Ovary (tissue), 9 donors: ENCODE results near the gene FAM107B. TPM values are rescaled to one million over a fixed set of nuclear protein-coding genes. Genes with fewer than 3 reads are reported as not detected.

Source experiments
- DNase-seq, 5 donors: peaks; one replicate each; pipeline ENCODE4 v3.0.0-alpha.2; 2019 to 2020
- H3K27ac ChIP-seq, 2 donors: fragments of 200-600 bp; one replicate each; pipeline versions ENCODE4 v1.5.1 to v1.8.0; 2019 to 2022
- H3K27me3 ChIP-seq: fragments of 200-600 bp; one replicate; pipeline ENCODE4 v1.8.0; 2022
- H3K36me3 ChIP-seq: fragments of 200-600 bp; sonication (generic); one replicate; pipeline ENCODE4 v1.5.1; 2019
- H3K4me1 ChIP-seq: one replicate; pipeline ENCODE4 v1.8.1; 2013; ENCODE audit warnings: mild to moderate bottlenecking, moderate library complexity; ENCODE audit not compliant: insufficient read depth
- H3K4me3 ChIP-seq: fragments of 200-600 bp; sonication (generic); one replicate; pipeline ENCODE4 v1.5.1; 2017
- H3K9me3 ChIP-seq, 2 donors: fragments of 200-600 bp in 1 of 2; sonication (generic) in 1 of 2; one replicate each; pipeline versions ENCODE4 v1.5.1 to v1.8.1; 2013 to 2019; ENCODE audit warnings: mild to moderate bottlenecking in 1 of 2, moderate library complexity in 1 of 2
- EP300 ChIP-seq: sonication (generic); formaldehyde crosslinking; IDR thresholded peaks from one replicate; pipeline ENCODE4 v1.6.1; 2017; ENCODE audit warnings: antibody characterized with exemption
- POLR2A ChIP-seq: fragments of 450-650 bp; IDR thresholded peaks from one replicate; pipeline ENCODE4 v1.6.1; 2017; ENCODE audit warnings: antibody characterized with exemption, mild to moderate bottlenecking, moderate library complexity
- WGBS, 3 donors: extraction: QIAGEN DNeasy Blood & Tissue Kit in 1 of 3; methylation state at CpG; one replicate each; pipeline versions ENCODE4 v1.1.5 to v1.1.7; 2013 to 2017; 5-methylcytosine and 5-hydroxymethylcytosine counted together
- intact Hi-C, 4 donors: fragments of 100-400 bp; cut with DNase I; formaldehyde crosslinking; loops; one replicate each; pipeline versions ENCODE4 v1.11.0 to v1.15.1; 2022 to 2023
- polyA plus RNA-seq, 2 donors: library from polyadenylated mRNA; stranded (reverse); fragments of 200-250 nt in 1 of 2; fragments of 350-450 nt in 1 of 2; fragmentation: Illumina TruSeq in 1 of 2; extraction: RNeasy Lipid Tissue Mini Kit (QIAGEN cat#74804) in 1 of 2; gene quantifications; one replicate each; pipeline ENCODE4 v1.2.3, GENCODE V29; 2013 to 2014
- total RNA-seq, 7 donors: library from RNA; depleted of rRNA in 2 of 7; stranded (reverse); fragments of >200 nt in 2 of 7; fragmentation: NEBNext Ultra II Directional in 3 of 7; extraction: Animal tissue kit (Norgen Biotek cat#: 25700) in 3 of 7; gene quantifications; one replicate each; pipeline versions ENCODE4 v1.1.0 to v1.2.4, GENCODE V29; 2016 to 2023
- TF ChIP-seq, protein P1 (sequence below), 3 donors: fragments of 450-650 bp in 2 of 3; fragments of 200-600 bp in 1 of 3; IDR thresholded peaks; one replicate each; pipeline versions ENCODE4 v1.5.1 to v1.8.0; 2016 to 2022; ENCODE audit warnings: antibody characterized with exemption in 3 of 3, mild to moderate bottlenecking in 1 of 3
- donor health status: DM: no; HTN: no; CAD: no; lungs with moderate emphysema.
- donor health status: DM: no; HTN: no; CAD: no.
- donor health status: Bipolar disorder and iron deficiency.
- donor health status: DM: yes; HTN: yes; CAD: no.
- donor health status: DM: no; HTN: no; CAD: no.
- donor health status: DM: yes; HTN: yes; CAD: no.

The FAM107B gene
- total and polyA plus RNA-seq, 9 donors, result 6.0 to 26.6 (median 15.0) TPM

DNA sequence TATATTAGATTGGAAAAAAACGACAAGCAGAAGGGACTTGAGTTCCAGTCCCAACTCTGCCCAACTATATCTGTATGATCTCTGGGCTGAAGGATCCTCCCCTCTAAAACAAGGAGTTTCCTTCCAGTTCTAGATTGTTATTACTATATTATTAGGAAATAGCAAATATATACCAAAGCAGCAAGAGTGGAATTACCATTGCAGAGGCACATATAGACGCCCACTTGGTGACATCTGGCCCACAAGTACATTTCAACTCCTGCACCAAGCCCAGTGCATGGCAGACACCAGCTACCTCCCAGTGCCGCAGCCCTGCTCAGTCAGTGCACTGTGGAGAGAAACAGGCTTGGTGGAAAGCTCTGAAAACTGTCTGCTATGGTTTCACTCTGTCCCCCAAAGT is 201.9 kb downstream of the FAM107B start:
- H3K36me3 ChIP-seq, result no peaks in the 10 kb centered on the region
- no peaks in the 10 kb centered on the region for H3K27me3 ChIP-seq
- H3K9me3 ChIP-seq, result no peaks in the 10 kb centered on the region
- WGBS, 3 donors, result 92 to 95% (median 93%) methylated on average over 3 of the region's 3 CpGs
- no peak for DNase-seq
- TF ChIP-seq POLR2A, result no peak
- TF ChIP-seq, protein P1, sequence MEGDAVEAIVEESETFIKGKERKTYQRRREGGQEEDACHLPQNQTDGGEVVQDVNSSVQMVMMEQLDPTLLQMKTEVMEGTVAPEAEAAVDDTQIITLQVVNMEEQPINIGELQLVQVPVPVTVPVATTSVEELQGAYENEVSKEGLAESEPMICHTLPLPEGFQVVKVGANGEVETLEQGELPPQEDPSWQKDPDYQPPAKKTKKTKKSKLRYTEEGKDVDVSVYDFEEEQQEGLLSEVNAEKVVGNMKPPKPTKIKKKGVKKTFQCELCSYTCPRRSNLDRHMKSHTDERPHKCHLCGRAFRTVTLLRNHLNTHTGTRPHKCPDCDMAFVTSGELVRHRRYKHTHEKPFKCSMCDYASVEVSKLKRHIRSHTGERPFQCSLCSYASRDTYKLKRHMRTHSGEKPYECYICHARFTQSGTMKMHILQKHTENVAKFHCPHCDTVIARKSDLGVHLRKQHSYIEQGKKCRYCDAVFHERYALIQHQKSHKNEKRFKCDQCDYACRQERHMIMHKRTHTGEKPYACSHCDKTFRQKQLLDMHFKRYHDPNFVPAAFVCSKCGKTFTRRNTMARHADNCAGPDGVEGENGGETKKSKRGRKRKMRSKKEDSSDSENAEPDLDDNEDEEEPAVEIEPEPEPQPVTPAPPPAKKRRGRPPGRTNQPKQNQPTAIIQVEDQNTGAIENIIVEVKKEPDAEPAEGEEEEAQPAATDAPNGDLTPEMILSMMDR (IDR thresholded peaks at IDR 0.05), result no peak
- no peak for TF ChIP-seq EP300
- no peak overlapping the region for H3K27ac ChIP-seq
- no peak overlapping the region for H3K4me3 ChIP-seq
- peaks cover 3% of the 10 kb centered on the region for H3K4me1 ChIP-seq
- intact Hi-C loops, result no loop called here

DNA sequence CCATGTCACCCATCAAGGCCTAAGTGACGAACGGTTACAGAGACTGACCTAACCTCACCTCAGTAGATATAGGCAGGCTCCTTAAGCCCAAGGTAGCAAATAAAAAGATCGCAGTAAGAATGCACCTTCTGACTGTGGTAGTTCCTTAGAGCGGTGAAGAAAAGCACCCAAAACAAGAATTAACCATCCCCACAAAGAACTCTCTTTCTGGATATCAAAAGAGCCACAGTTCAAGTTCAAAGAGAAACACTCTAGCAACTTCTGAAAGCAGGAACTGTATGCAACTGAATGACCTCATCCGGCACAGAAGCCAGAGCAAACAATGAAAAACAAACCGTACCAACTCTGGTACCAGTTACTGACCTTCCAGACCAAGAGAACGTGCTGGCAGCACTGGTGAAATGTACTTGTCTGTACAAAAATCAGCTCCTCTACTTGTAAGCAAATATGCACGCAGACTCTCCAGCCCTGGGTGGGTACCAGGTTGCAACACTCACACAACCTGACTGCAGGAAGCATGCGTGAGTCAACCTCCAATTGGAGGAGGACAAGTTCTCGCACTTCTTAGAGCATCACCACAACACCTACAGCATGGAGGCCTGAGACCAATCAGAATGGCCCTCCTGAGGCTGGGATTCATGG is 202.7 kb downstream of the FAM107B start:
- no peak for DNase-seq
- Histone ChIP-seq H3K9me3 (no peaks in the 10 kb centered on the region), H3K27me3 (no peaks in the 10 kb centered on the region), H3K4me1 (peaks cover 3% of the 10 kb centered on the region), H3K36me3 (no peaks in the 10 kb centered on the region), H3K4me3 (no peak overlapping the region), H3K27ac (no peak overlapping the region)
- TF ChIP-seq POLR2A, result no peak
- TF ChIP-seq, protein P1 (IDR thresholded peaks at IDR 0.05), result no peak
- TF ChIP-seq EP300, result no peak
- intact Hi-C loops, result no loop called here
- 86 to 88% (median 87%) methylated on average over 10 of the region's 10 CpGs for WGBS, 3 donors

DNA sequence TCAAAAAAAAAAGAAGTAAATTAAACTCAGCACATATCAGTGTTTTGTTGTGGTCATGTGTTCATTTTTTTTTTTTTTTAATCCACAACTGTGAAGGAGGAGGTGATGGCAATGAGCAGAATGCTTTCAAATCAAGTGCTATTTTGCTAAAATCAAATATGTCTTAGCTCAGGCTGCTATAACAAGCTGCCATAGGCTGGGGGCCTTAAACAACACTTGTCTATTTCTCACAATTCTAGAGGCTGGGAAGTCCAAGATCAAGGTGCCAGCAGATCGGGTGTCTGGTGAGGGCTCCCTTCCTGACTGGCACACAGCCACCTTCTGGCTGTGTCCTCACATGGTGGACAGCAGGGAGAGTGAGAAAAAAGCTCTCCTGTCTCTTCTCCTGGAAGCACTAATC is 203.9 kb downstream of the FAM107B start:
- Histone ChIP-seq H3K4me1 (peaks cover 3% of the 10 kb centered on the region), H3K27ac (no peak overlapping the region), H3K4me3 (no peak overlapping the region), H3K9me3 (no peaks in the 10 kb centered on the region), H3K27me3 (no peaks in the 10 kb centered on the region), H3K36me3 (no peaks in the 10 kb centered on the region)
- WGBS, 3 donors, result 83 to 89% (median 87%) methylated on average over 1 of the region's 1 CpG
- no peak for TF ChIP-seq EP300
- TF ChIP-seq, protein P1 (IDR thresholded peaks at IDR 0.05), result no peak
- TF ChIP-seq POLR2A, result no peak
- intact Hi-C loops, result no loop called here
- DNase-seq, result no peak

DNA sequence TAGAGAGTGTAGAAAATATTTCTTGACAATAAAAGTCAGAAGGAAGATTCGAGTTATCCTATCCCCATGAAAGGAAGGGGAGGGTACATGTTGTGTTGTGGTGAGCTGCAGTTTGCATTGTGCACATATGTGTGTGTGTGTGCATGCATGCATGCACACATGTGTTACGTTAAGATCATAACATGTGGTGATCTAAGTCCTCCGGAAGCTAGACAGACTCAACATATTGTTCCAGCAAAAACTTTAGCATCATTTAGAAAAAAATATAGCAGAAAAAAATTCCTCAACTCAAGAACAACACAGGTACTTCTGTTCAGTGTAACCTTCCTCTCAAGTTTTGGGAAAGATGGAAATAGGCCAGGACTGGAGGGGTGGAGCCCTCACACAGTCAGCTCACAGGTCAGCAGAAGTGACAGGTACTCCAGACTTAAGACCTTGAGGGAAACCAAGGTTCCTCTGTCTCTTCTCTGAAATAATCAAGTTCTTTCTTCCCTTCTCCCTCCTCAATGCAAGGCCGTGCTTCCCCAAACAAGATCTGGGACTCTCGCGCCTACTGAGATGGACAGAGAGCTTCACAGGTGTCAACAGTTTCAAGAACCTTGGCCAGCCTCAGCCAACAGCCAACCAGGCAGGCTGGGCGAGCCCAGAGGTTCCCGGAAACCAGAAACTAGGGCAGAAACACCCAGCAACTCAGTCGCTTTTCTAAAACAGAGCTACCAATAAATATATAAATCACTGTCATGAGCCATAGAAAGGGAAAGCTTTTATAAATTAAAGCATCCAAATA is 205.2 kb downstream of the FAM107B start:
- H3K9me3 ChIP-seq, result no peaks in the 10 kb centered on the region
- no peak overlapping the region for H3K4me3 ChIP-seq
- no peak for DNase-seq
- H3K36me3 ChIP-seq, result no peaks in the 10 kb centered on the region
- TF ChIP-seq, protein P1 (IDR thresholded peaks at IDR 0.05), result no peak
- no peak for TF ChIP-seq EP300
- TF ChIP-seq POLR2A, result no peak
- H3K27ac ChIP-seq, result no peak overlapping the region
- 87 to 89% (median 88%) methylated on average over 9 of the region's 9 CpGs for WGBS, 3 donors
- H3K4me1 ChIP-seq, result peaks cover 3% of the 10 kb centered on the region
- intact Hi-C loops, result no loop called here
- no peaks in the 10 kb centered on the region for H3K27me3 ChIP-seq
